ENCODE data around the gene DMBX1. TPM values are rescaled to one million over a fixed set of nuclear protein-coding genes. Genes with fewer than 3 reads are reported as not detected.
A peak's percentile ranks its signal among the peaks of the same experiment; 100 is the strongest.

Gene DMBX1
- total RNA-seq, 2 donors from 2014 or later, result not detected

DNA sequence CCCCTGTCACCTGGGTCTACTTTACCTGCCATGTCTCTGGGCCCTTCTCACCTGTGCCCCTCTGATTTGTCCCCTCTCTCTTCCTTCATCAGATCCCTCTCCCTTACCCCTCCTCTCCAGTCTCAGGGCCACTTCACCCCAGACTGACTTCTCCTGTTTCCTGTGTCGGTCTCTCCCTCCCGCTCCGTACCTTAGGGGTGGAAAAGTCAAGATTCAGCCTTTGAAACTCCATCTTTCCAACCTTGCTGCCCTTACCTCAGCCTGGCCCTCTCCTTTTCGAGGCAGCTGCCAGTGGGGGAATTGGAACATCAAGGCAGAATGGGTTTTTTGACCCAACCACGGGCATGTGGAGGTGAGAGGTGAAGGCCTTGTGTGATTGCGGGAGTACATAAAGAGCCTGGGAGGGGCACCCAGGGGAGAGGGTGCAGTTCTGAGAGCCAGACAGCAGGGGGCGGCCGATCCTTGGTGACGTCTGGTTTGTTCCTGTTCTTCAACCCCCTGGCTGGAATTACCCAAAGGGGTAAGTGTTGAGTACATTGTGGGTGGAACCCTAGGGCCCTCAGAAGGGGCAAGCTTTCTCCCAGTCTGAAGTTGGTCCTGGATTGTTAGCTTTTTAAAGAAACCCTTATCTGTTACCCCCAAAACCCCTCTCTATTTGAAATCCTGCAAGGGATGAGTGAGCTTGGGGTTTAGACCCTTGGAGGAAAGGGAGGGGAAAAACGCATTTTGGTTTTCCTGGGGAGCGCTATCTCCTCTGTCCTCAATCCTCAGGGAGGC, 12.3 kb upstream of the DMBX1 start:
- intact Hi-C loops (cut with DNase I, micrococcal nuclease), result loop anchor here in 1 of 2 donors (10.0 kb wide), 1 partner anchor 47 kb away; no protein-coding TSS in a partner anchor
- peak; percentile 90 for ATAC-seq
- peak; percentile 53 to 77 for DNase-seq

DNA sequence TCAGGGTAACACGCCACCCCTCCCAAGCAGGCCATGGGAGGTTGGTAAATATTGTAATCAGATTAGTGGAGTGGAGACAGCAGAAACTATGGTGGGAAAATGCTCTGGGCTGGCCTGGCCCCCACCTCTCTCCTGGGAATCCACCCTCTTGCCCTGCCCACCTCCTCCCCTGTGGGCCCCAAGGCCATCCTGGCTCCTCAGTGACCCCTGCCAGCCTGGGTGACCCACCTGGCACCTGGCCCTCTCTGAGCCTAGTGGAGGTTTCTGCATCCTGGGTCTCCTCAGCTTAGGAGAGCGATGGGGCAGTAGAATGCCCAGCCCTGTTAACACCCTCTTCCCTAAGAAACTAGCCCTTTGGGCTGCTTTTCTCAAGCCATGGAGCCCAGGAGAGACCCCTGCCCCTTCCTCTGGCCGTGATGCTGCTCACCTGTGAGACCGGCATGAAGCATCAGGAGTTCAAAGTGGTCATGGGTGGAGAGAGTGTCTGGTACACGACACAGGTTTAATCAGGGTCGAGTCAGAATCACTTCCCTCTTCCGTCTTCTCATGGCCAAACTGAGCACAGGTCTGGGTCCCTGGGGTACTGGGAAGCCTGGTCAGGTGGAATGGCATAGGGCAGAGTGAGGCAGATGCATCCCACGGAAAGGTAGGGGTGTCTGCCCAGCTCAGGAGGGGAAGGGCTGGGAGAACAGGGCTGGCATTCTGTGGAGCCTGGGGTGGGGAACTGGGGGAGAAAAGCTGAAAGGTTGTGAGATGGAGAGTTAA, 10.7 kb upstream of the DMBX1 start:
- ATAC-seq (no peak), DNase-seq (no peak)
- intact Hi-C loops (cut with DNase I, micrococcal nuclease), result loop anchor here in 1 of 2 donors (10.0 kb wide), 1 partner anchor 46 kb away; no protein-coding TSS in a partner anchor

DNA sequence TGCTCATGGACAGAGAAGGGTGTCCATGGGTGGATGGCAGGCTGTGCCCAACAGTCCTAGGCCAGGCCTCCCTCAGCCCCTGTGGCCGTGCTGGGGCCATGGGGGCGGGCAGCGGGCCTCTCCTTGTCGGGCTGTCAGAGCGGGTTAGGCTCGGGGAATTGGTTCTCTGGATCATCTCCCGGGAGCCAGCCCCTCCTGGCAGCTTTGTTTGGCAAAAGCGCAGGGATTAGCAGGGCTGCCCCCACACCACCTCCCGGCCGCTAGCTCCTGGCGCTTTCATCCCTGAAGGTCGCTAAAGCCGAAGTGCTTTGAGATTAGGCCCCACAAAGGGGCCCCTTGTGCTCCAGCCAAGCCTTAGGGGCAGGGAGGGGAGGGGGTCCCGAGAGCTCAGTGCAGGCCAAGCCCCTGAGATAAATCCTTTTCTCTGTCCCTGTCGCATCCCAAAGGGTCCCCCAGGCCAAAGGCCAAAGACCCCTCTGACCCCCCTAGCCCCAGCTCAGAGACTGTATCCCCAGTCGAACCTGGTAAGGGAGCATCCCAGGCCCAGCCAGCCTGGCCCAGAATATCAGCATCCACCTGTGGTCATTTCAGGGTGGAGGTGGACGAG, 9.8 kb upstream of the DMBX1 start:
- DNase-seq (no peak), ATAC-seq (no peak)
- intact Hi-C loops (cut with DNase I, micrococcal nuclease), result loop anchor here in 1 of 2 donors (10.0 kb wide), 1 partner anchor 45 kb away; no protein-coding TSS in a partner anchor

DNA sequence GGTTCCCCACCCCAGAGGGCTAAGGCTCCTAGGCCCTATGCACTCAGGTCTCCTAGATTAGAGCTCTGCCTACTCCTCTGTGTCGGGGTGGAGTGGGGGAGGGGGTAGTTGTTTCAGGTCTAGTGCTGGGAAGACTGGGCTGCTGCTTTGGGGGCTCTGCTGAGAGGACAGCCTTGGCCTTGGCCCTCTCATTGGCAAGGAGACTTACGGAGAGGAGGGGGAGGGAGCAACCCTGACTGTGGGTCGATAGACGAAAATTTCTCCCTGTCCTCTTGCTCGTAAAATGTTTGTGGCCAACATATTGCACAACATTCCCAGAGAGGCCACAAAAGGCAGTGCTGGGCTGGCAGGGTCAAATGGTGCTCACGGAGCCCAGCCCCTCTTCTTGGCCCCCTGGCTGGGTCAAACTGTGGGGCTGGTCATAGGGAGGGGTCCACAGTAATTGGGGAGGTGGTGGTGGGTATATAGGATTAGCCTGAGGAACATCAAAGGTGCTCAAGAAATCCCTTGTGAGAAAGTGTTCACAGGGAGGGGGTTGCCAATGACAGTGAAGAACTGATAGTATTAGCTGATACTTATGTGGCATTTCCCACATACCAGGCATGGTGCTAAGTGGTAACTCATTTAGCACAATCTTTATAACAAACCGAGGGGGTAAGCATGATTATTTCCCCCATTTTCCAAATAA, 8.5 kb upstream of the DMBX1 start:
- ATAC-seq (no peak), DNase-seq (no peak)
- intact Hi-C loops (cut with DNase I, micrococcal nuclease), result no loop called here

DNA sequence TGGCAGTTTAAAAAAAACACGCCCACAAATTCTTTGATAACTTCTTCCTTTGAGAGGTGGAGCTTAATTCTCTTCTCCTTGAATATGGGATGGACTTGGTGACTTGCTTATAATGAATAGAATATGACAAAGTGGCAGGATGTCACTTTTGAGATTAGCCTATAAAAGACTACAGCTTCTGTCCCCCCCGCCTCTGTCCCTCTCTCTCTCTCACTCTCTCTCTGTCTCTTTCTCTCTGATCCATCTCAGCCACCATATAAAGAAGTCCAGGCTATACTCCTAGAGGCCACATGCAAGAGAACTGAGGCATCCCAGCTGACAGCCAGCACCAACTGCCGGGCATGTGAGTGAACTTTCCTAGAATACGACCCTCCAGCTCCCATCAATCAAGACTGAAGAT, 7.7 kb upstream of the DMBX1 start:
- intact Hi-C loops (cut with DNase I, micrococcal nuclease), result no loop called here
- no peak for ATAC-seq

DNA sequence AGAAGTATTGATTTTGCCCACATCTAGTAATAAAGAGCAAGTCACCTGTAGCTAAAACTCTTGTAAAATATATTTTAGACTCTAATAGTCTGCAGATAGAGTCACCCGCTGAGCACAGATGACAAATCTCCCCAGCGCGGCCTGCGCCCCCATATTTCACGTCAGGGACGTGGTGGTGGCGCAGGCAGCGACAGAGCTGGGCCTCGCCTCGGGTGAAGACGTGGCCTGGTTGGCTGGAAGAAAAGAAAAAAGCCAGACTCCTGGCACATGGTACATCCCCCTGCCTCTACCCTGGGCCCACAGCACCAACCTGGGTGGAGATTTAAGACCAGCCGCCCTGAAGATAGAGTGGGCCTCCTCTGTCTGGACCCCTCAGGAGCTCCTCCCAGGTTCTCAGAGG, 6.0 kb upstream of the DMBX1 start:
- ATAC-seq (no peak), DNase-seq (no peak)
- intact Hi-C loops (cut with DNase I, micrococcal nuclease), result no loop called here

More for the DNA sequence above, 7.7 kb upstream of the DMBX1 start:
- no peak for DNase-seq

DNA sequence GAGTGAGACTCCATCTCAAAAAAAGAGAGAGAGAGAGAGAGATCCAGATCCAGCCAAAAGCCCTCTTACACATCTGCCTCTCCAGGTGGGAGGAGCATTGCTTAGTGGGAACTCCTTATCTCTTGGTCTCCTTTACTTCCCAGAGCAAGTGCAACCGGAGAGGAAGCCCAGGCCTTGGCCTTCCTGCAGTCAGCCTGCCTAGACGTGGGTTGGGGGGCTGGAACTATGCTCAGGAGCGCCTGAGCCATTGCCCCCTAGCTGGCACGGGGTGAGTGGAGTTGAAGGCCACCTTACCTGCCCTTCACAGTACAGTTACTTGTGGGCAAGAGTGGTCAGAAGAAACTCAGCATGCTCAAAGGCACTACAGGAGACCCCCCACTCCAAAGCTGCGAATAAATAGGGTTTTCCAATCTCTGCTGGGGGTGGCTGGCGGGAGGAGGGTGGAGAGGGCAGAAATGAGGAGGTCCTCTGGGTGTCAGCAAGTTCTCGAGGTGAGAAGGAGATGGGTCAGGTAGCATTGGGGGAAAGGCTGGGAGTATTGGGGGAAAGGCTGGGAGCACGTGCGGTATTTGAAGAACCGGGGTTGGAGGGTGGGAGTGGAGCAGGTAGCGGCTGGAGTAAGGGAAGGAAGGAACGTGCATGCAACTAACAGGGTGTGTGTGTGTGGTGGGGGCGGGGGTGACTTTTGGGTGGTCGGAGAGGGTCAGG, 4.7 kb upstream of the DMBX1 start:
- intact Hi-C loops (cut with DNase I, micrococcal nuclease), result no loop called here
- ATAC-seq, result no peak
- DNase-seq, result no peak

DNA sequence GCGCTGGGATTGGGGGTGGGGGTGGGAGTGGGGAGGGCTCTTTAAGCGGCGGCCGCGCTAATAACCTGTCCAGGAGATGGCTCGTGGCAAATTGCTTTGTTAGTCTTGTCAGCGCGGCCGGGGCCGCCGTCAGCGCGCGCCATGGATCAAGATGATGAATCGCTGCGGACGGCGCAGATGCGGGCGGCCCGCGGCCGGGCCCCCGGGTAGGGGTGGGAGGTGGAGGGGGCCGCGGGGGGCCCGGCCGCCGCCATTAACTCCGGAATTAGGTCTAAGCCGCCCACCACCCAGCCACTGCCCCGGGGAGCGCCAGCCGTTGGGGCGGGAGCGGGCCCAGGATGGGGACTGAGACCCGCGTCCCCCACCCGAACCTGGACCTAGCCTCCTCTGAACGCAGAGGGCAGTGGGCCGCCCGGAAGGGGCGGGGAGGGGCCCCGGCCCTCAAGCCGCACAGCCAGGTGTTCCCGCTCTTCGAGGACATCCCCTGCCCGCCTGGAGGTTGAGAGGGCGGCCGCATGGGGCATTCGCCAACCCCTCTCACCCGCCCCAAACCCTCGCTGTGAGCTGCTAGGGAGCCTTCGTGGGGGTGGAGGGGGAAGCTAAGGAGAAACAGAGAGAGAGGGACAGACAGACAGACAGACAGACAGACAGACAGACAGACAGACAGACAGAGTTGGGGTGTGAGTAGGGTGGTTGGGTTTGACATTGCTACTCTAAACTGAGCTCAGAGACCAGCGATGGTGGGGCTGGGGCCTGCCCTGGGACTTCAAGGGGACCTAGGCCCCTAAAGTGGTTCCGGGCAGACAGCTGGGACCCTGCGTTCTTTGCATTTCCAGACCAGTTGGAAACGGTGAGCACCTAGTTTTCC, 3.8 kb upstream of the DMBX1 start:
- ATAC-seq, result no peak
- no peak for DNase-seq
- intact Hi-C loops (cut with DNase I, micrococcal nuclease), result no loop called here

DNA sequence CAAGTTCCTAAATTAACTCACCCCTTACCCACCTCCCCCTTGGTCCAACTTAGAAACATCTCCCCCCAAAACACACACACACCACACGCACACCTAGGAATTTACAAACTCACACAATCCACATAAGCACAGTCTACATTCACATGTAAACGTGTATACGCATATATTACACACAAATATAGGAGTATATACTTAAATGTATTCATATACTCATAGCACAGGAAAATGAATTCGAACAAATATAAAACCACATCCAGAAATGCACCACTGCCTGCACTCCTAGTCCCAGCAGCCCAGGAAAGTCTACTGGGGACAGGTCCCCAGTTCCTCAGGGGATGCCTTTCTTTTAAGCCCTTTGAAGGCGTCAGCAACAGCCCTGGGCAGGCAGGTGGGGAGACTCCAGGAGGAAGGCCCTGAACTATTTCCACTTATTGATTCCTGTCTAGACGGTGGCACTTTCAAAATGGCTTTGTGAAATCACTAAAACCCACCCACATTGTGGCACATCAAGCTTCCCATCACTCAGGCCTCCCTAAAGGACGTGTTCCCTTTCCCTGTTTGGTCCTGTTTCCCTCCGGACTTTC, 3.1 kb upstream of the DMBX1 start:
- ATAC-seq (no peak), DNase-seq (no peak)
- intact Hi-C loops (cut with DNase I, micrococcal nuclease), result no loop called here

DNA sequence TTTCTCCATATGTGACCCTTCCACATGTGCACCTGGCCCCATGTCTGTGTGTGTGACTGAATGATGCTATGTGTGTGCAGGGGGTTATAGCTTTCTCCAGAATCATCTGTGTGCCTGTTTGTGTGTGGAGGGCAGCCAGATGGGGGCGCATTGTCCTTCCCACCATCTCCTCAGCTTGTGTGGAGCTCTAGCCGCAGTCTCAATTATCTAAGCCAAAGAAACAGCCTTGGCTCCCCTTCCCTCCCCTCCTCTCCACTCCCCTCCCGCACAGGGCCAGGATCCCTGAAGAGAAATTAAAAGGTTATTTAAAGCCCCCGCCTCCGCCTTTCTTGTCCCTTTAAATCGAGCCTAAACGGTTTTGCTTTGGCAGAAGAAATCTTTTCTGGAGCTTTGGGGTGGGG, 1.8 kb upstream of the DMBX1 start:
- no peak for ATAC-seq
- no peak for DNase-seq
- intact Hi-C loops (cut with DNase I, micrococcal nuclease), result no loop called here

DNA sequence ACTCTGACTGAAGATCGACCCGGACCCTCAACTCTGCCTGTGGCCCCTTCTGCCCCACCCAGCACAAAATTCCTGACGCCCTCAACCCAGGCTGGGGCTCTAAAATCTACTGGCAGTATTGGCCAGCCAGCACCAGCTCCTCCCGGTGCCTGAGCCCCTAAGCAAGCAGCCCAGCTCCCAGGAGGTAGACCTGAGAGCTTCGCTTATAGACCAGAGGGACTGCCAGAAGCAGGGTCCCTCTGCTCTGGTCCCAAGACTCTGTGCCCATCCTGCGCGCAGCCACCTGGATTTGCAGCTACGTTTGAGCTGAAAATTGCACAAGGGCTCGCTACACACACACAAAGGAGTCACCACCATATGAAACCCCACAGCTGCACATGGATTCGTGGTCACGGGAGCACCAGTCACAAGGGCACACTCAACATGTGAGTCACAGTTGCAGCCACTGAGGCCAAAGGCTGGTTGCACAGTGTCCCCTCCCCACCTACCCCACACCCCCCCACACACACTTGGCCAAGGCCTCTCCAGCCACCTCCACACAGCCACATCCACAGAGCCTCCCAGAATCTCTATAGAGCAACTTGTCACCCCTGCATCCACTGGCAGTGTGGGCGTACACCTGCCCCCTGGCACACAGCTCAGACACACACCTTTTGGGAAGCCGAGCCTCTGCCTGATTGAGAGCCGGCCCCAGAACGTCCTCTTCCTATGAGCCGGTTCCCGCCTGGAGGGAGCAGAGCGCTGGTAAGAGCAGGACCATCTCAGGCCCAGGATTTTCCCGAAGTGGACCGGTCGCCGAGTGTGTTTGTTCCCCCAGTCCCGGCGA, 1.1 kb upstream of the DMBX1 start:
- peak; percentile 6 for ATAC-seq
- intact Hi-C loops (cut with DNase I, micrococcal nuclease), result no loop called here
- no peak for DNase-seq

DNA sequence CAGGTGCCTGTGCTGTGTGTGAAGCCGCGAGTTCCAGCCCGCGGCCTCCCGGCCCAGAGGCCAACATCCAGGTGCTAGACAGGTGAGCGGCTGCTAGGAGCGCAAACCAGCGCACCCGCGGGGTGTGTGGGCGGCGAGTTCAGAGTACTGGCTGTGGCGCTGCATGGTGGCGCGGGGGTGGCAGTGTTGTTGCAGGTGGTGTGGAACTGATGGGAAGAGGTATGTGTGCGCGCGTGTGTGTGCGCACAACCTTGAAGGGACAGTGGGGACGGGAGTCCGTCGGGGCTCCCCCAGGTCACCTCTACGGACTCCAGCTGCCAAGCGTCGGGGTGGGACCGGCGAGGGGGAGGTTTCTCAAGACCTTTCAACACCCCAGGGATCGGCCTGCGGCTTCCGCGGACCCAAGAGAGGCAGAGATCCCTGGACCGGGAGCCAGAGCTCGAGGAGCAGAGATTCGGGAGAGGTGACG, 433 bp upstream of the DMBX1 start:
- intact Hi-C loops (cut with DNase I, micrococcal nuclease), result no loop called here
- ATAC-seq (peak; percentile 61), DNase-seq (peak in 1 of 2 donors; percentile 43)

DNA sequence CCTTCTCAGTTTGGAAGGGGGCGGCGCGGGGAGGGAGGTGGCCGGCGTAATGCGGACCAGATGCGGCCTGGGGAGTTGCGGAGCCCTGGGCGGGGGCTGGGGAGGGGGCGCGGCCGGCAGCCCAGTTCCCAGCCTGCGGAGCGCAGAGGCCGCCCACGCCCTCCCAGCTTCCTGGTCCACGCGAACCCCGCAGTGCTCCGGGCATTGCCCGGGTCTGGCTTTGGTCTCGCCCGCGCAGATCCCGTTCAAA, 695 bp downstream of the DMBX1 start:
- DNase-seq (no peak), ATAC-seq (peak; percentile 11)
- intact Hi-C loops (cut with DNase I, micrococcal nuclease), result no loop called here

DNA sequence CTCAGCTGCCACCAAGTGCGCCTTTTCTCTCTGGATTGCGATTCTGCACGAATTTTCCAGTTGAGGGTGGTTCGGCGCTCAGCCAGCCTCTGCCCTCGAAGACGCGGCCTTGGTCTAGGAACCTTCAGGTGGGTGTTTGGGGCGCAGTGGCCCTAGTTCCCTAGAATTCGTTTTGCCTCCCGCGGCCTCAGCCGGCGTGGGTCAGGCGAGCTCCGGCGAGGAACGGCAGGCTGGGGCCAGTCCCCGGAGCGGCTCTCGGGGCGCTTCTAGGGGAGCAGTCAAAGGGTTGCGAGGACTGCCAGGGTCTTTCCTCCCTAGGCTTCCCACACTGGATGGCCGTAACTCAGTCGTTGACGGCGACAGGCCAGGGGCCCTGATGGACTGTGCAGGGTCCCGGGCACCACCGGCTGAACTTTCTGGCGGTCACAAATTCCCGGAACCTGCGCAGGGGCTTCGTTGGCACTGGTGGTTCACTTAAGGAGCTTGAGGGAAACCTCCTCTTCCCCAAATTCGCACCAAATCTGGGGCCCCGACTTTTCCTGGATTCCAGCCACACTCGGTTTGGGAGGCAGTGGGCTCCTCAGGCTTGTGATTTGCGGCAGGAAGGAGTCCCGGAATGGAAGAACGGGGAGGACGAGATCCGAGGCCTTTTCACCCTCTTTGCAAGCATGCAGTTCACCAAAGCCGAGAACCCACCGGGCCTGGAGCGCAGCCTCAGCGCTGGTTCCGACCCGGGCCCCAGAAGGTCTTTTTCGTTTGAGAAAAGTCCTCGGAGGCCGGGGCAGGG, 1.2 kb downstream of the DMBX1 start:
- DNase-seq, result no peak
- ATAC-seq, result no peak
- intact Hi-C loops (cut with DNase I, micrococcal nuclease), result no loop called here

DNA sequence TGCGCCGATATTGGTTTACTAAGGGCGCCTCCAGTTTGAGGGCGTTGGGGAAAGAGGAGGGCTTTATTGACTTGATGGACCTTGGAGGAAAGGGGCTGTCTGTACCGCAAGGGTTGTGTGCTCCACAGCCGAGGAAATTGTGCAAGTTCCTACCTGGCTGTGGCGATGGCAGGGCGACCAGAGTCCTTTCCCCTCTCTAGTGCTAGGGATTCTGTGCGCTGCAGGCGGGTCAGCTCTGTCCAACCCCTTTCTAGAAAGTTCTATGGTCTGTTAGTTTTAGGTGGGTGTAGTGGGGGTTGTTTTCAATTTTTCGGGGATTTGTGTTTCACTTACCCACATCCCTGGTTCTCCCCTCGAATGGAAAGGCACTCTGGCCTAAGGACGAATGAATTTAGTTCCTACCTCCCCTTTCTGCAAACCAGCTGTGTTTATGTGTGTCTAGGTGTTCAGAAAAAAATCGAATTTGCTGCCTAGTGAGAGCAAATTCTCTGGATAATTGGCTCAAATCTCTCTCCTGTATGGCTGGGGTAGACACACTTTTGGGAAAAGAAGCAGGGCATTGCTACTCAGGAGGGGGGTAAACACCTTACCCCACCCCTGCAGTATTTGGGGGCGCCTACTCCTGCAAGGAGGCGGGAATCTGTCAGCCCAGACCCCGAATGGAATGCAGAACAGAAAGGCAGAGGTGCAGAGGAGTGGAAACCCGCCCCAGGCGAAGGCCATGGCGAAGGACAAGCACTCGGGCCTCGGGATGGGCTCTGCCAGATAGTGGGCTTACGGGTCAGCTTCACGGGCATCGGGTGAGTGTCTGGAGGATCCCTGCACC, 2.0 kb downstream of the DMBX1 start:
- intact Hi-C loops (cut with DNase I, micrococcal nuclease), result no loop called here
- no peak for ATAC-seq
- no peak for DNase-seq

All from left colon (tissue), 2 donors.